Smooth muscle cell (in vitro differentiated cells): Measurements from ENCODE around the gene ACOXL. TPM values are rescaled to one million over a fixed set of nuclear protein-coding genes. Genes with fewer than 3 reads are reported as not detected.

Source experiments
- DNase-seq: peaks from one replicate; lab custom pipeline; 2025; ENCODE audit not compliant: unreplicated experiment; lab: John Stamatoyannopoulos, UW
- H2AFZ ChIP-seq: fragments of 200-600 bp; sonication (generic); 2 replicates; pipeline ENCODE4 v1.6.0; 2016; ENCODE audit warnings: antibody characterized with exemption, low read depth, mild to moderate bottlenecking
- H3F3A ChIP-seq: fragments of 200-600 bp; sonication (generic); 2 replicates; pipeline ENCODE4 v1.6.0; 2017; ENCODE audit warnings: antibody characterized with exemption, low read depth
- H3K27ac ChIP-seq: fragments of 200-600 bp; sonication (generic); 2 replicates; pipeline ENCODE4 v1.5.1; 2016; ENCODE audit warnings: low read depth, mild to moderate bottlenecking
- H3K27me3 ChIP-seq: fragments of 200-600 bp; sonication (generic); 2 replicates; pipeline ENCODE4 v1.6.1; 2016; ENCODE audit warnings: low read depth, mild to moderate bottlenecking
- H3K36me3 ChIP-seq: fragments of 200-600 bp; sonication (generic); 2 replicates; pipeline ENCODE4 v1.5.1; 2016; ENCODE audit warnings: low read depth
- H3K4me1 ChIP-seq: fragments of 200-600 bp; sonication (generic); 2 replicates; pipeline ENCODE4 v1.5.1; 2016; ENCODE audit warnings: low read depth
- H3K4me2 ChIP-seq: fragments of 200-600 bp; sonication (generic); 2 replicates; pipeline ENCODE4 v1.6.0; 2016; ENCODE audit warnings: mild to moderate bottlenecking
- H3K4me3 ChIP-seq: fragments of 200-600 bp; sonication (generic); 2 replicates; pipeline ENCODE4 v1.5.1; 2016; ENCODE audit warnings: mild to moderate bottlenecking
- H3K79me2 ChIP-seq: fragments of 200-600 bp; sonication (generic); 2 replicates; pipeline ENCODE4 v1.6.0; 2016; ENCODE audit warnings: low read depth, mild to moderate bottlenecking
- H3K9ac ChIP-seq: fragments of 200-600 bp; sonication (generic); 2 replicates; pipeline ENCODE4 v1.6.0; 2016; ENCODE audit warnings: low read depth
- H3K9me3 ChIP-seq: fragments of 200-600 bp; sonication (generic); replicated peaks from 2 replicates; pipeline ENCODE4 v1.5.1; 2016; ENCODE audit warnings: low read depth
- H4K20me1 ChIP-seq: fragments of 200-600 bp; sonication (generic); 2 replicates; pipeline ENCODE4 v1.6.0; 2016; ENCODE audit warnings: low read depth
- CTCF ChIP-seq: fragments of 200-600 bp; sonication (generic); IDR thresholded peaks from 2 replicates; pipeline ENCODE4 v1.5.1; 2017; ENCODE audit warnings: borderline replicate concordance, mild to moderate bottlenecking, antibody characterized with exemption; ENCODE audit not compliant: insufficient read depth, poor library complexity, severe bottlenecking
- WGBS: methylation state at CpG from one replicate; pipeline ENCODE4 v1.1.7; 2016; ENCODE audit warnings: low lambda C conversion rate; 5-methylcytosine and 5-hydroxymethylcytosine counted together
- polyA plus RNA-seq: library from polyadenylated mRNA; unstranded; fragments of >200 nt; fragmentation: Nextera tagmentation; extraction: Ambion mirVana; gene quantifications from 2 replicates; pipeline ENCODE4 v1.2.1, GENCODE V29; 2016
- total RNA-seq: library from RNA; depleted of rRNA; stranded (reverse); fragments of >200 nt; gene quantifications from 2 replicates; pipeline ENCODE4 v1.2.3, GENCODE V29; 2014

ACOXL gene
- total and polyA plus RNA-seq, 2 experiments from 2014 or later = not detected

GRCh38 chr2:110978148-110978547, 245.8 kb downstream of the ACOXL start:
- H3K9me3 ChIP-seq = no peaks in the 10 kb centered on the region
- H3K79me2 ChIP-seq = no peaks in the 10 kb centered on the region
- no peak overlapping the region for H3K4me3 ChIP-seq
- no peaks in the 10 kb centered on the region for H3K36me3 ChIP-seq
- H3F3A ChIP-seq = no peaks in the 10 kb centered on the region
- H2AFZ ChIP-seq = no peak overlapping the region
- H3K4me1 ChIP-seq = no peaks in the 10 kb centered on the region
- no peak overlapping the region for H3K9ac ChIP-seq
- WGBS = 92% methylated on average over 6 of the region's 6 CpGs
- no peak overlapping the region for H3K27ac ChIP-seq
- no peaks in the 10 kb centered on the region for H4K20me1 ChIP-seq
- DNase-seq = no peak
- no peaks in the 10 kb centered on the region for H3K27me3 ChIP-seq
- no peak overlapping the region for H3K4me2 ChIP-seq
- no peak for TF ChIP-seq CTCF

GRCh38 chr2:110978756-110979470, 246.5 kb downstream of the ACOXL start:
- Histone ChIP-seq H3K9ac (no peak overlapping the region), H3K4me3 (no peak overlapping the region), H3K79me2 (no peaks in the 10 kb centered on the region), H3K4me1 (no peaks in the 10 kb centered on the region), H3K27ac (no peak overlapping the region), H4K20me1 (no peaks in the 10 kb centered on the region), H2AFZ (no peak overlapping the region), H3K36me3 (no peaks in the 10 kb centered on the region), H3K4me2 (no peak overlapping the region), H3F3A (no peaks in the 10 kb centered on the region), H3K9me3 (no peaks in the 10 kb centered on the region), H3K27me3 (peaks cover 4% of the 10 kb centered on the region)
- TF ChIP-seq CTCF = no peak
- DNase-seq = no peak
- WGBS = 86% methylated on average over 12 of the region's 12 CpGs

DNA sequence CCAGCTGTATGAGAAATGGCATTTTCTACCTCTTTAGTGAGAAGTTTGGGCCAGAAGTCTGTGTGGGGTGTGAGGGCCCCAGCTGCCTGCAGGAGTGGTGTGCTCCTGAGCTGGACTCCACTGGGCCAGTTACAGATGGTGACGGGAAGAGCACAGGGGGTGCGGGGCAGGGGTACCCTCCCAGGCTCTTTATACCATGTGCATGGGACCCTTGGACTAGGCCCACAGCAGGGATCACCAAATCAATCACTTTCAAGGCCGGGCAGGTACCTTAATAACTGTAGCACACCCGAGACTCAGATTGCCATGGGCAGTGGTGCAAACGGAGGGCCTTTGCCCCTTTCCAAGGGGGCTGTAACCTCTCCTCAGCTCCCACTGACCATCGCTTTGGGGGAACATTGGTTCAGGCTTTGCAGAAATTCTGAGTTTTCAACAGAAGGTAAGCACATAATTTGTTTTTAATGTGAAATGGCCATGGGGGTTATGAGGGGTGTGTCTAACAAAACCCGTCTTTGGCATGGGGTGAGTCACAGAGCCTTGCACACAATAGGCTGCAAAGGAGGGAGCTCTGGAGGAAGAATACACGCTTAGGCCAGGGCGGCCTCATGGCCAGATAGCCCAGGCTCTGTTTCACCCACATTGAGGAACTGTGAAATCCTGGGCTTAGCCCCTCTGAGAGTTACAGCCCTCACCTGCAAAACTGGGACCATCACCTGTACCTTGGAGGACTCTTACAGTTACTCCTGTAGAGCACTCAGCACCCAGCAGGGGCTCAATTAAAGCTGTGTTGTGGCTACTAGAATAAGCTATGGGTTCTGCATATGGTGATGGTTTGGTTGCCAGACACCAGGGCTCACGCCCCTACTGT, 247.3 kb downstream of the ACOXL start:
- H3K36me3 ChIP-seq = no peaks in the 10 kb centered on the region
- no peak overlapping the region for H2AFZ ChIP-seq
- no peaks in the 10 kb centered on the region for H3K4me1 ChIP-seq
- DNase-seq = no peak
- no peak overlapping the region for H3K9ac ChIP-seq
- no peak overlapping the region for H3K4me3 ChIP-seq
- H3K79me2 ChIP-seq = no peaks in the 10 kb centered on the region
- H3K4me2 ChIP-seq = no peak overlapping the region
- H3K27ac ChIP-seq = no peak overlapping the region
- TF ChIP-seq CTCF = no peak
- 90% methylated on average over 10 of the region's 10 CpGs for WGBS
- H4K20me1 ChIP-seq = no peaks in the 10 kb centered on the region
- no peaks in the 10 kb centered on the region for H3F3A ChIP-seq
- peaks cover 5% of the 10 kb centered on the region for H3K27me3 ChIP-seq
- no peaks in the 10 kb centered on the region for H3K9me3 ChIP-seq
